ENCODE results near the gene ALKBH6.

Gene ALKBH6

GRCh38 chr19:35978271-35978670 lies 35.7 kb downstream of the ALKBH6 start:
- no peak for TF ChIP-seq CTCF (IDR thresholded peaks at IDR 0.05; ENCODE audit: low read depth, low read length)
- no peak for DNase-seq (ENCODE audit: extremely low read depth, low read depth)

- no peak for DNase-seq (ENCODE audit: extremely low read depth, low read depth)
These were observed 36.4 kb downstream of the ALKBH6 start for GRCh38 chr19:35977446-35978222.

GRCh38 chr19:35975608-35976214 lies 38.3 kb downstream of the ALKBH6 start:
- DNase-seq (ENCODE audit: extremely low read depth, low read depth) = no peak
- TF ChIP-seq CTCF (IDR thresholded peaks at IDR 0.05; ENCODE audit: low read depth, low read length) = no peak

More at GRCh38 chr19:35977446-35978222, 36.4 kb downstream of the ALKBH6 start:
- no peak for TF ChIP-seq CTCF (IDR thresholded peaks at IDR 0.05; ENCODE audit: low read depth, low read length)

GRCh38 chr19:35973487-35973886 lies 40.5 kb downstream of the ALKBH6 start:
- no peak for DNase-seq (ENCODE audit: extremely low read depth, low read depth)
- TF ChIP-seq CTCF (IDR thresholded peaks at IDR 0.05; ENCODE audit: low read depth, low read length) = no peak

- TF ChIP-seq CTCF (IDR thresholded peaks at IDR 0.05; ENCODE audit: low read depth, low read length) = no peak
- DNase-seq (ENCODE audit: extremely low read depth, low read depth) = no peak
These were observed 47.2 kb downstream of the ALKBH6 start for GRCh38 chr19:35966771-35967170.

- DNase-seq (ENCODE audit: extremely low read depth, low read depth) = no peak
- TF ChIP-seq CTCF (IDR thresholded peaks at IDR 0.05; ENCODE audit: low read depth, low read length) = no peak
These were observed 50.5 kb downstream of the ALKBH6 start for GRCh38 chr19:35963514-35963913.

- no peak for DNase-seq (ENCODE audit: extremely low read depth, low read depth)
- no peak for TF ChIP-seq CTCF (IDR thresholded peaks at IDR 0.05; ENCODE audit: low read depth, low read length)
These were observed 53.5 kb downstream of the ALKBH6 start for GRCh38 chr19:35960432-35960972.
